Right forelimb (tissue), 1 donor: ENCODE results near the gene SNIP1.
"Not testable (repeated sequence)": the region's sequence is repeated elsewhere in the genome, so short reads cannot be mapped to it uniquely, and the experiment has no call there.

Source experiments
- DNase-seq: peaks from one replicate; pipeline ENCODE4 v3.0.0-alpha.2; 2018

SNIP1 gene, protein sequence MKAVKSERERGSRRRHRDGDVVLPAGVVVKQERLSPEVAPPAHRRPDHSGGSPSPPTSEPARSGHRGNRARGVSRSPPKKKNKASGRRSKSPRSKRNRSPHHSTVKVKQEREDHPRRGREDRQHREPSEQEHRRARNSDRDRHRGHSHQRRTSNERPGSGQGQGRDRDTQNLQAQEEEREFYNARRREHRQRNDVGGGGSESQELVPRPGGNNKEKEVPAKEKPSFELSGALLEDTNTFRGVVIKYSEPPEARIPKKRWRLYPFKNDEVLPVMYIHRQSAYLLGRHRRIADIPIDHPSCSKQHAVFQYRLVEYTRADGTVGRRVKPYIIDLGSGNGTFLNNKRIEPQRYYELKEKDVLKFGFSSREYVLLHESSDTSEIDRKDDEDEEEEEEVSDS

DNA sequence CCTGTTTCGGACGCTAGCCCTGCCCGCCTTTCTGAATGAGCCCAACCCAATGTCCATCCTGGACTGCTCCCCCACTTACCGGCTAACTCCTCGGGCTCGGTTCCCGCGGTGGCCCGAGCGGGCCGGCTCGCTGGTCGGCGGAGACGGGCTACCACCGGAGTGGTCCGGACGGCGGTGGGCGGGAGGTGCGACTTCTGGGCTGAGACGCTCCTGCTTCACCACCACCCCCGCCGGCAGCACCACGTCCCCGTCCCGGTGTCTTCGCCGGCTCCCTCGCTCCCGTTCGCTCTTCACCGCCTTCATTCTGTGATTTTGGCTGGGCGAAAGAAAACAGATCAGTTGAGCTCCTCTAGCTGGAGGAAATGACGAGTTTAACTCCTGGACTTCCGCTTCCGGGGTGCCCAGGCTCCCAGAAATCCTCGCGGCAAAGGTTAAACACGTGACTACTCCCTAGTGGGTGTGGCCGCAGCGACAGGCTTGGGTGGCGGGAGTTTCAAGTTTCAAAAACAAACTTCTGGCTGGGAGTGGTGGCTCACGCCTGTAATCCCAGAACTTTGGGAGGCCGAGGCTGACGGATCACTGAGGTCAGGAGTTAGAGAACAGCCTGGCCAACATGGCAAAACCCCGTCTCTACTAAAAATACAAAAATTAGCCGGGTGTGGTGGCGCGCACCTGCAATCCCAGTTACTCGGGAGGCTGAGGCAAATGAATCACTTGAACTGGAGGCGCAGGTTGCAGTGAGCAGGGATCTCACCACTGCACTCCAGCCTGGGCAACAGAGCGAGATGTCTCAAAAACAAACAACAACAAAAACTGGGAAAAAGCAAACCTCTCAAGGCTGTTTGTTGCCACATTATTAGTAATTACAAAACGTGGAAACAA is at the start of gene SNIP1:
TSS of gene SNIP1 (minus strand) at position 367 of the 882 bp plus-strand sequence. CDS start at position 303, 64 bp downstream.
- peak; percentile 93 for DNase-seq

DNA sequence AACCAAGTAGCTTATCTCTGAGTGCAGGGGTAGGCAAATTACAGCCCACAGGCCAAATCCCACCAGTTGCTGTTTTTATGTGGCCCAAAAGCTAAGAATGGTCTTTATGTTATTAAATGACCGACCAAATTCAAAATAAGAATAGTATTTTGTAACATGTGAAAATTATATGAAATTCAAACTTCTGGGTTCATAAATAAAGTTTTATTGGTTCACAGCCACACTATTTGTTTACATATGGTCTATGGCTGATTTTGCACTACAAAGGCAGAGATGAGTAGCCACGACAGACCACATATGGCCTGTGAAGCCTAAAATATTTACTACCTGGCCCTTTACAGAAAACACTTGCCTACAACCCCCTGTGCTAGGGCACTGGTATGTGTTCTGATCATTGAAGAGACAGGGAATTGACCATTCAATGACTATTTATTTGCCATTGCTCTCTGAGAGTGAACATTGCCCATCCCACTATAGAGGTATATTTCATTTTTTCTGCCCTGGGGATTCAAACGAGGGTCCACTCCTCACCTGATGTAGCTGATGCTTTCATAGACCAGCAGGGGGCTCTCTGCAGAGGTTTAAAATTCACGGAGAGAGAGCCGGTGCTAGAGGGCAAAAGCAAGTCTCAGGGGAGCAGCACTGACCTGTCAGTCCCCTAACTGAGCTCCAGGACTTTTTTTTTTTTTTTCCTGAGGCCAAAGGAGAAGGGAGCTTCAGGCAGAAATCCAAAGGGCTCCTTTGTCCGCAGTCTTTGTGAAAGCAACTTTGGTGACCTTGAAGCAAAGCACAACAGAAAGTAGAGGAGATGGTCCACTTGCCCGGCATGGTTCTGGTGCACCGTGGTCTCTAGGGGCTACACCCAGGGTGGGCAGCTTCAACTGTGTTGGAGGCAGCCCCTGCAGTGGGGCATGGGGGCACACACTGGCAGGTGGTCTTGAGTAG is 48.9 kb upstream of the SNIP1 start:
- DNase-seq, result no peak

DNA sequence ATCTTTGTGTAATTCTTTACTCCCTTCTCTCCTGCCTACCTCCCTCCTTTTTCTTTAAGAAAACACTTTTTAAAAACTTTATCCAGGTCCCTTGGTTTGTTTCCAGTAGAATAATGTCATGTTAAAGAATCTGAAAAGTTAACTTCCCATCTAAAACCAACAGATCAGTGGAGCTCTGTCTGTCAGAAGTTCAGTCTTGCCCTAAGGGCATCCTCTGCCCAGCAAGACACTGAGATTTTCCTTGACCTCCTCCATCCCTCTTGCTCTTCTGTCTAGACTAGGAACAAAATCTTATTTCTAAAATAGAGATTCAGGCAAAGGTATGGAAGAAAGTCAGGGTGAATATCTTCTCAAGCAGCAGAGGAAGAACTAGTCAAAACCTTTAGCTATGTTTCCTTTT is 47.3 kb upstream of the SNIP1 start:
- no peak for DNase-seq

- no peak for DNase-seq
Observed at GRCh38 chr1:37599940-37600339, 45.8 kb upstream of the SNIP1 start.

- no peak for DNase-seq
Observed at GRCh38 chr1:37596182-37596667, 42.1 kb upstream of the SNIP1 start.

DNA sequence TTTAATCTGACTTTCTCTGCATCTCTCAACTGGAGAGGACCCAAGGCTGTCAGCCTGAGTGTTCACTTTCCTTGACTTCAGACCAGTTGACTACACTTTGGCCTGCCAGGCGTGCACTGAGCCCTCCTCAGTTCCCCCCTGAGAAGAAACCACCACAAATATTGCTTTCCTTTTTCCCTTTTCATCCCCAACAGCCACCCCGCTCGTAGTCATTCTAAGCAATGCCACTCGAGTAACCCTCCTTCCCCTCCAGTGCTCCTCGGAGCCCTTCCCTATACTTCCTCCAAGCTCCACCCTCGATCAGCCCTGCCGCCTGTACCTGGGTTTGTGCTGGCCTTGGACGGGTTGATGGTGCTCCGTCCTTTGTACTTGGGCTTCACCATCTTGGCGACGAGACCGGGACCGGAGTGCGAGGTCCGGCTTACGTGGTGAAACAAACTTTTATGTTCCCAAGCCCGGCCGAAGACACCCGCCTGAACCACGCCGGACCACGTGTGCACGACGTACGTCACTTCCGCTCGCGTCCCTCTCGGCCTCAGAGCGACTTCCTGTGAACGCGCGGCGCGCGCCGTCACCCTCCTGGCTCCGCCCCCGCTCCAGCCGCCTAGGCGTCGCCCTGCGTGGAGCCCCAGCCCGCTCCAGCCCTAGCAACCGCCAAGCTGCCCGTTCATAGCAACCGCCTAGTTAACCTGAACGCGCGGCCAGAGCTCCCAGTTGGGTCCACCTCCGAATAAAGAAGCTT is 41.5 kb upstream of the SNIP1 start, which contains the start of gene GNL2:
TSS of gene GNL2 (minus strand) at position 498 of the 742 bp plus-strand sequence. CDS start at position 383, 115 bp downstream.
- peak; percentile 98 for DNase-seq

DNA sequence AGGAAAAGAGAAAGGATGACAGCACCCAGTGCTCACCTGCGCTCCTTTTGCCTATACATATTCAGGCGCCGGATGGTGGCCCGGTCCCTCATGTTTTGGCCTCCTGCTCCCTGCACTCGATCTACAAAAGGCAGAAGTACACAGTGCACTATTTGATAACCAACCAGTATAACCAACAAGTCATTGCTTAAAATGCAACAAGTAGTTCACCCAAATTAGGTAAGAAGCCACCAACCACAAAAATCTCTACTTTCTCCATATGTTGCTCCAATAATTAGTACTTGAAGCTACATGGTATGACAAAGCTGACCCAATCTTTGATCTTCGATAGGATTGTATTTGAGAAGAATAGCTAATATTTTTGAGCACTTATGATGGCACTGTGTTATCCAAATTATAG is 39.6 kb upstream of the SNIP1 start:
- DNase-seq, result no peak

- DNase-seq, result no peak
Observed at GRCh38 chr1:37588939-37589338, 34.8 kb upstream of the SNIP1 start.

DNA sequence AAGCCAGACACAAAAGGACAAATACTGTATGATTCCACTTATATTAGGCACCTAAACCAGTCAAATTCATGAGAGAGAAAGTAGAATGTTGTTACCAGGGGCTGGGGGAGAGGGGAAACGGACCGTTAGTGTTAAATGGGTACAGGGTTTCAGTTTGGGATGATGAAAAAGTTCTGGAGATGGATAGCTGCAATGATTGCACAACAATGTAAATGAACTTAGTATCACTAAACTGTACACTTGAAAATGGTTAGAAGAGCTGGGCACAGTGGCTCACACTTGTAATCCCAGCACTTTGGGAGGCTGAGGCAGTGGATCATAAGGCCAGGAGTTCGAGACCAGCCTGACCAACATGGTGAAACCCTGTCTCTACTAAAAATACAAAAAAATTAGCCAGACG is 30.5 kb upstream of the SNIP1 start:
- DNase-seq, result not testable (repeated sequence)

DNA sequence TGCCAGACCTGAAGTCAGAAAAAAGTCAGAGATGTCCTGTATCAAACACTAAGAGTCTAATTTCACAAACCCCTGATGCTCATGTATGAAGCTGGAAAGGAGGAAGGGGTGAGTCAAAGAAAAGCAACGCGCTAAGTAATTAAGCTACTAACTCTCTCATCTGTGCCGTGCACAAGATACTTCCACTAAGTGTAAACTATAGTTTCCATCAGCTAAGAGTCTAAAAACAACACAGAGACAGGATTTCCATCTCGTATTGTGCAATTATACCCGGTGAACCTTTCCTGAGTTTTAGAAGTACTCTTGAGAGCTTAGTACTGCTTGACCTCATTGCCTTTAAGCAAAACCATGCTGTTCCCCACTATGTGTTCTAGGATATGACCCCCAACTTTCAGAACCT is 21.6 kb upstream of the SNIP1 start:
- no peak for DNase-seq

DNA sequence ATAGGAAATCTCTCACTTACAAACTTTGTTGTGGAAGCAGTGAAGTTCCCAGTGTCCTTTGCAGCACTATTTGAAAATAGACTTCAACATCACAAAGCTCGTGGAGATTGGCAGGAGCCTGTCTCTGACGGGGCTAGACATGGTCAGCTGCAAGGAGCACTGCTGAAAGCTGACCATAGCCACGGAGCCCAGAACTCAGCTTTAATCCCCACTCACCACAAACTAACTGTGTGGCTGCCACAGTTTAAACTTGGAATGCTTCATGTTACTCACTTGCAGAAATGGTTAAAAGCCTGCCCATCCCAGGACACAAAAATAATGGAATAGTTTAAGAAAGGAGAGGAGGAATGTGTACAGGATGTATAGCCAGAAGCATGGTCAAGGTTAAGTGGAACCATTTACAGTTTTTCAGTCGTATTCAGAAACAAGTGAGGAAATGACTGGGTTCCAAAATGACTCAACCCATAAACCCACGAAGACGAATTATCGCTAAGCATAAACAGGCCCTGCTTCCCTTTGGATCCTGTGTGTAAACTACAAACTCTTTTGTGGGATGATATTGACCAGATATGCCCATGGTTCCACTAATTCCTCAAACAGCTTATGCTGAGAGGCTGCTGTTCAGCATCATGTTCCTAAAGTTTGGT is 20.9 kb upstream of the SNIP1 start:
- no peak for DNase-seq

GRCh38 chr1:37570528-37571334 is 16.6 kb upstream of the SNIP1 start:
- DNase-seq, result no peak

DNA sequence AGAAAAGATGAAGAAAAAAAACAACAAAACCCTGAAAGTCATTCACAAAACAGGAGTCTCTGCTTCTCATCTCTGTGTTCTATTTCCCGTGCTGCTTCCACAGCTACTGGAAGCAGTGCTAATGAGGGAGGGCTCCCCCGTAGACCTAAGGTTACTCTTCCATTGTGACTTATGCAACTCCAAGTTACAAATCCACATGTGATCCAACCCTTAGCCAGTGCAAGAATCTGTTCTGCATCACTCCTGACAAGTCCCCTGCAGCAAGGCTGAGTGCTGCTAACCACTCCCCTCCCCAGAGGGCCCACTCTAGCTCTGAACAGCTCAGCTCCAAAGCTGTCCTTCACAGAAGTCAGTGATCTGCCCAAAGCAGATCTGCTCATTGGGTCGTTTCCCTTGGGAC is 12.9 kb upstream of the SNIP1 start:
- no peak for DNase-seq

- DNase-seq, result no peak
Observed at GRCh38 chr1:37564892-37565291, 10.8 kb upstream of the SNIP1 start.

GRCh38 chr1:37562984-37563383 is 8.9 kb upstream of the SNIP1 start:
- DNase-seq, result no peak

- peak; percentile 49 for DNase-seq
Observed at GRCh38 chr1:37561133-37562132, 7.3 kb upstream of the SNIP1 start.

DNA sequence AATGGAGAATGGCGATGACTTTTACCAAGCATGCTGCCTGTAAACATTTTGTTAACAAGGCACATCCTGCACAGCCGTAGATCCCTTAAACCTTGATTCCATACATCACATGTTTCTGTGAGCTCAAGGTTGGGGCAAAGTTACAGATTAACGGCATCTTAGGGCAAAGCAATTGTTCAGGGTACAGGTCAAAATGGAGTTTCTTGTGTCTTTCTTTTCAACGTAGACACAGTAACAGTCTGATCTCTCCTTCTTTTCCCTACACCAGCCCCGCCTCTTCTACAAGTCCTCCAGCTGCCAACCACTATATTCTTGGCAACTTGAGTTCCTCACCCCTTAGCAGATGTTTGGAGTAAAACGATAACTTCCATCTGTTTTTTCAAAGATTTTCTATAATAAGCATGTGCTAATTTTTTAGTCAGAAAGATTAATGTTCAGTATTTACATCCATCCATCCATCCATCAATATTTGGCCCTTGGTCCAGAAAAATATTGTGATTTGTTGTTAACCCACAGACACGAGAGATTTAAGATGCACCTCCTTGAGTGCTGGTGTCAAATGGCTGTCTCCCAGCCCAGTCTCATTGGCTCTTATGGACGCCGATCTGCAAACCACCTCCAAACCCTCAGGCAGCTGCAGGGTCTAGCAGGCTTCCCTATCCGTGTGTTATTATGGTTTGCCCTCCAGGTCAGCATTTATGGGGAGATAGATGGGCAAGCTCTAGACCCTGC is 6.5 kb upstream of the SNIP1 start:
- DNase-seq, result no peak

DNA sequence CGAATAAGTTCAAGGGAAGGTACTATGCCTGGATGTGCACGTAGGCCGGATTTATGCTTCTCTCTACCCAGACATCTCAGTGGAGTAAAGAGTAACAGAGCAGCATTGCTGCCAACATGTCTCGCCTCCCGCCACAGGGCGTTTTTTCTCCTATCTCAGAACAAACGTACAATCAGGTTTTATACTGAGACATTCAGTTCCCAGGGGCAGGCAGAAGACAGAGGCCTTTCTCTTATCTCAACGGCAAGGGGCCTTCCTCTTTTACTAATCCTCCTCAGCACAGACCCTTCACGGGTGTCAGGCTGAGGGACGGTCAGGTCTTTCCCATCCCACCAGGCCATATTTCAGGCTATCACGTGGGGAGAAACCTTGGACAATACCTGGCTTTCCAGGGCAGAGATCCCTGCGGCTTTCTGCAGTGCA is 5.9 kb upstream of the SNIP1 start:
- DNase-seq, result not testable (repeated sequence)
